GM19468 (cell line): ENCODE results near the gene NF1.
"Not testable (repeated sequence)": the region's sequence is repeated elsewhere in the genome, so short reads cannot be mapped to it uniquely, and the experiment has no call there.

Experiments
- ATAC-seq: cut with Tn5 transposase; IDR thresholded peaks from one replicate; pipeline ENCODE4 v1.9.1; 2021; ENCODE audit warnings: mild to moderate bottlenecking, moderate library complexity, moderate number of reproducible peaks; ENCODE audit not compliant: unreplicated experiment; ENCODE audit errors: extremely low read depth

Gene NF1

DNA sequence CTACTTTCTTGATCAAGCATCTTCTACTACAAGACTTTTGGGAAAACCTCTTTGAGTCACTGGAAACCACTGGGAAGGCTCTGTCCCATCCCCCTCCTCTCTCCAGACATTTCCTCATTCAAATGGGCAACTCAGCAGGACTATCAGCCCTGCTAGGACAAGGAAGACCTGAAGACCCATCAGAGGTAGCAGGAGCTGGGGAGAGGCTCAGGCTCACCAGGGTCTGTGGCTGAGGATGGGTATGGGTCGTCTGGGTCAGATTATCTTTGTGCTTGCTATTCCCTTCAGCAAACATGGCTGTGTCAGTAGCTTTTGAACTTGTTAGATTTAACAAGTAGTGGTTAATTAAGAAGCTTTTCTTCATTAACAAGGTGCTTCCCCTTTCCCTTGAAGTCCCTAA, 15.0 kb upstream of the NF1 start:
- ATAC-seq: no peak

DNA sequence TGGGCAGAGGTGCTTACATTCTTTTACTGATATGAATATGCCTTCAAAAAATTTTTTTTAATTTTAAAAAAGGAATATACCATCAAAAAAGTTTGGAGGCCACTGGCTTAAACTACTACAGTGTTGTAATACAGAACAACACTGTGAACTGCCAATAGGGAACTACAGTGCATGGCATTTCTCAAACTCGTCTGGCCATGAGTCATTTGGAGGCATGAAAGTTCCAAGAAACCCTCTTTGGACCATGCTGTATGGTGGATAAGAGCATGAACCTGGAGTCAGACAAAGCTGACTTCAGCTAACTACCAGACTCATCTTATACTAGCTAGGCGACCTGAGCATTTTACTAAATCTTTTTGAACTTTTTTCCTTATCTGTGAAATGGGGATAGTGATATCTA, 9.2 kb upstream of the NF1 start:
- no peak for ATAC-seq

DNA sequence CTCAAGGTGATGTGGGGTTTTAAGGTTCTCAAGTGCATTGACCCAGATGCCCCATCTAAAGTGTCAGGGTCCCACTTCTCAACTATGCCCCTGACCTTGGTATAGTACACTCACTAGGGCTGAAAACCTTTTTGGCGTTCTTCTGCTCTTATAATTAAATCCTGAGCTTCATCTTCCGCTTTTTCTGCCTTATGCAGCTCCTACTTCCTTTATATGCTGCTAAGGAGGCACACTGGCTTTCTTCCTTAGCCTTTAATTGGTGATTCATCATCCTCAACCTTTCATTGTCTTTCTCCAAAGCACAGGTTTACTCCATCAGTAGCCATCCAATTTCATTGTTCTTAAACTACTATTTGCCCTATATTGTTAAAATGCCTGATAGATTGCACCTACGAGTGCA, 5.3 kb upstream of the NF1 start:
- no peak for ATAC-seq

DNA sequence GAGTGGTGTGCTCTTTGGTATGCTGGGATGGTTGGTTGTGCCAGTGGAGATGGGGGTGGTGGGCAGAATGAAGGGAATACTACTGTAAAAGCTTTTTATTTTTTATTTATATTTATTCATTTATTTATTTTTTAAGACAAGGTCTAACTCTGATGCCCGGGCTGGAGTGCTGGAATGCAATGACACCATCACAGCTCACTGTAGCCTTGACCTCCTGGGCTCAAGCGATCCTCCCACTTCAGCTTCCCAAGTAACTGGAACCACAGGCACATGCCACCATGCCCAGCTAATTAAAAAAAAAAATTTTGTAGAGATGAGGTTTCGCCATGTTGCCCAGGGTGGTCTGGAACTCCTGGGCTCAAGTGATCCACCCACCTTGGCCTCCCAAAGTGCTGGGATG, 4.1 kb upstream of the NF1 start:
- ATAC-seq: not testable (repeated sequence)

DNA sequence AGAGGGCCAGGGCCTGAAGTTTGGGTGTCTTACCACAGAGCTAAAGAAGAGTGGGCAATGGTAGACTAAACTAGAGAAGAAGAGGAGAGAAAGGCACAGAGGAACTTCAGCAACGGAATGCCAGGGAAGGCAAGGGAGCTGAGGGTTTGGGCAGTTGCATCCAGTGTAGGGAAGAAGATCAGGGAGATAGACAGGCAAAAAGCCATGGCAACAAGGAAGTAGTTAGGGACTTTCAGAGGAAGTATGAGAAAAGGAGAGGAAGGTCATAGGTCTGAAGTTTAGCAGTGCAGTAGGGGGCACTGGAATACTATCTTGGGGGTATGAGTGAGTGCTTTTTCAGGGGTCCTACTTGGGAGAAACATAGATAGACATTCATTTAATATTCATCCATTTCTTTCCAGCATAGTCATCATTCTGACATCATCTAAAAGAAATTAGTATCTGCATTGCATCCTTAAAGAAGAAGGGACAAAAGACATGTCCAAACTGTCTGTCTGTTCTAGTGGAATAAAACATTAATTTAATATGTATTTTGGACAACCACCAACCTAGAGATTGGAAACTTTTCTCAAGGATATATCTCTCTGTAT, 2.2 kb upstream of the NF1 start:
- ATAC-seq: no peak

DNA sequence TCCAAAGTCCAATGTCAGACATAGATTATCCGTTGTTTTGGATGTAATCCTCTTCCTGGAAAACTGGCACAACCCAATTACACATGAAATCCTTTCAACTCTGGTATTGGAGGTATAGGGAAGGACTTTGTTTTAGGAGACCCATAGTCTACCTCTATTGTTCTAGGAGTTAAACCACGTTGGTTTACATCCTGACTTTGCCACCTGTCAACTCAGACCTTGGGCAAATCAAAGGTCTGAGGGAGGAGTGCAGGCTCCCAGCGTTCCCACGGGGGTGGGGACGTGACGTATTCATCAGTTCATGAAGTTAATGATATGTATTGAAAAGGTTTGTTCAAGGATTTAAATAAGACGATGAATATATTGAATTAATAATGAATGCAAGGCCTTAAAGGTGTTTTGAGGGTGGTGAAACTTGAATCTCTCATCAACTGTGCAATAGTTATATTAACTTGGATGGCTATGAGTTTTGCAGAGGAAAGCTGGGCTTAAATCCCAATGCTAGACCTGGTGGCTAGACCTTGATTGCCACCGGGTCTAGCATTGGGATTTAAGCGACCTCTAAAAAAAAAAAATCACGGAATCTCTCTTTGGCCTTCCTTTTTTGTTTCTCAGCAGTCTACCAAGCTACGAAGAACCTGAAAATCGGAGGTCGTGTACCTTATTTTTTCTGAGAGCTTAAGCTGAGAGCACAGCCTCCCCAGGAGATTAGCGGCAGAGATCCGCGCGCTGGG, 744 bp upstream of the NF1 start:
- ATAC-seq: no peak

DNA sequence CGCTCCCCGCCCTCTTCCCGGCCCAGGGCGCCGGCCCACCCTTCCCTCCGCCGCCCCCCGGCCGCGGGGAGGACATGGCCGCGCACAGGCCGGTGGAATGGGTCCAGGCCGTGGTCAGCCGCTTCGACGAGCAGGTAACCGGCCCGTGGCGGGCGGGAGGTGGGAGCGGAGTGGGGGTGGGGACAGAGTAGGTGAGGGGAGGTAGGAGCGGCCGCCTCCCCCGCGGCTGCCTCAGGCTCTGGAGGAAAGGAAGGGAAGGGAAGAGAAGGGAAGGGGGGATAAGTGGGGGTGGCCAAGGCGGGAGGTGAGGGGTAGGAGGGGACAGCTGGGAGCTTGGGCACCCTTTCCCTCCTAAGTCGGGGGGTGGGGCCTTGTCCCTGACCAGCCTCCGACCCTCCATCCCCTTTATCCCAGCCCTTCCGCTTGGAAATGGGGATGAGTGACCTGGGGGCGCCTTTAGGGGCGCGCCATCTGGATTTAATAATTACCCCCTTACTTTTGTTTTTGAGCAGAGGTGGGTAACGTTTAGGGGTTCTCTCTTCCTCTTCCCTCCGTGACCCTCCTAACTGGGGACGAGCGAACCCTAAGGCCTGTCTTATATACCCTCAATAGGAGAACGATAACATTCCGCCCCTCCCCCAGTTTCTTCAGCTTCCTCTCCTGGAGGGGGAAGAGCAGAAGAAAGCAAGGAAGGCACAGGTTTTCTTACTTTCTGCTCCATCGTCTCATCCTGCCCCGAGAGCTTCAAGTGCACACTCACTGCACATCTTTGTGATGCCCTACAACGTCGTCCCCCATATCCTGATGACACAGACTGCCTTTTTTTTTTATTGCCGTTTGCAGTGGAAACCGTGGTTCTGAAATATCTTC, 694 bp downstream of the NF1 start:
- no peak for ATAC-seq

DNA sequence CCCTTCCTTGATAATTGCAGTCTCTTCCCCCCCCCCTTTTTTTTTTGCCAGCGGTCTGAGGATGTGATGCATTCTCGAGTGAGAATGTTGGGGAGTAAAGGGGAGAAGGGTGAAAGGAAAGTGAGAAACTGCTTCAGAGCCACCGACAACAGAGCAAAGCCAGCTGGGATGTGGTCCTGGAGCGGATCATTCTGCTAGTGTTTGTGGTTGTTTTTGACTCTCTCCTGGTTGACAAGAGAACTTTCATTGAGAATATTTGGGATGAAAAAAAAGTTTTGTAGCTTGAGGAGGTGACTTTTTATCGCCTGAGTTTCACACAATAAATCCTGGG, 1.3 kb downstream of the NF1 start:
- no peak for ATAC-seq

DNA sequence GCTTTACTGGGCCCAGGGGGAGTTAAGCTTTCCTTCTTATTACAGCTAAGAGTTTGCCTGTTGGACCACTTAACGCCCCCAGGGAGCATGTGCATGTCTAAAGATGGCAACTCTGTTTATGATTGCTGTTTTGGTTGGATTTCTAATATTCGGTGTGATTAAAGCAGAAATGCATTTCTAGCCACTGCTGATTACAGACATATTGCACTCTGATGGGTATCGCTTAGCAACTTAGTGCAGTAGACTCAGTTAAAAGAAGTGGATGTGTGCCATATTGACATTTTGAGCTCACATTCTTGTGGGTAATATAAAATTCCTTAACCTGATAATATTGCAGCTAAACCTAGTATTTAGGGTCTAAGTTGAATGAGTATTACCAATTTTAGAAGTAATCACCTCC, 4.2 kb downstream of the NF1 start:
- no peak for ATAC-seq

DNA sequence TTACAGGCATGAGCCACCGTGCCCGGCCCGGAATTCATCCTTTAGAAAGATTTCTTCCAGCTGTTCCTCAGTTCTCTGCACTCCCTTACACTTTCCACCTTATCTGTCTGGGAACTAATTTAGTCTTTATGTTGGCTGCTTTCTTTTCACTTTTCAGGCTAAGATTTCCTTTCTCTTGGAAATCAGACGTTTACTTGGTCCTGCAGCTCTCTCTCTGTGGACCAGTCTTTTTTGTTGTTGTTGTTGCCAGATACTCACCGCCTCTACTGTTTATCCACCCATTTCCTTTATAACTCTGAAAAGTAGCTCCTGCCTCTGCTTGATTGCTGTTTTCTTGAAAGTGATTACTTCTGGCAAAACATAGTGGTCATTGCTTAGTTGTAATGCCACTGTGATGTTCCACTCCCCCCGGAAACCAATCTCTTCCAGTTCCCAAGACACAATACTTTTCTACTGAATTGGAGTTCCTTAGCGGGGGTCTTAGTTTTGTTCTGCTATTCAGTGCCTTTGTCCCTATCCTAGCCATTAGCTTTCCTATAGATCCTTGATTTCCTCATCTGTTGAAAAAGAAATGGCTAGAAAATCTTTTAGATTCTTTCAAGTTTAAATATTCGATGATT, 6.2 kb downstream of the NF1 start:
- no peak for ATAC-seq

DNA sequence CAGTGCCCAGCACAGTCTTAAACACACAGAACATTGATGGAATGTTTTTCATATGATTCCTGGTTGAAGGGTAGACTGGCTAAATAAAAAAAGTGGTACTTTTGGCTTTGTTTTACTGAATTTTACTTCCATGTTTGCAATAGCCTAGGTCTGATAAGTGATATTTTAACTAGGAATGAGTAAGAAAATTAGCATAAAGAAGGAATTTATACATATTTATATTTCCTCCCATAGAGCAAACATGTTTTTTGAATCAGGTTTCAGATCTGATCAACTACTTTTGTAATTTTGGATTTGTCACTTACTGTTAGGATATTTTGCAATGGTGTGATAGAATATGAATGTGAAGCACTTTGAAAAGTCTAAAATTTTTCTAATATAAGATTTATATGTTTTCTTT, 7.2 kb downstream of the NF1 start:
- no peak for ATAC-seq

DNA sequence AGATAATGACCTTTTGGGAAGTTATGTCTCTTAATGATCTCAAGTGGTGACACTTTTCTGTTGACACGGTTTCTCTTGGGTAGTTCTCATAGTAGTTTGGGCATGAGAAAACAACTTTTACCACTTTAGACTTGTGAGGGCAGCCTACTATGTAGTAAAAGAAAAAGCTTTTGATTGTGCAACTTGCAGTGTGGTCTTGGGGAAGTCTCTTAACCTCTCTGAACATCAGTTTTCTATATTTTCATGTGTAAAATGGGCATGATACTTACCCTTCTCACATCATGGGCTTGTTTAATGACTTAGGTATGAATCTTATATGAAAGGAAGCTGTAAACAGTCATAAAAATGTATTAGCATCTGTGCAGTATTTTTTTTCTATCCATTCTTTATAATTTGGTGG, 11.2 kb downstream of the NF1 start:
- ATAC-seq: no peak

DNA sequence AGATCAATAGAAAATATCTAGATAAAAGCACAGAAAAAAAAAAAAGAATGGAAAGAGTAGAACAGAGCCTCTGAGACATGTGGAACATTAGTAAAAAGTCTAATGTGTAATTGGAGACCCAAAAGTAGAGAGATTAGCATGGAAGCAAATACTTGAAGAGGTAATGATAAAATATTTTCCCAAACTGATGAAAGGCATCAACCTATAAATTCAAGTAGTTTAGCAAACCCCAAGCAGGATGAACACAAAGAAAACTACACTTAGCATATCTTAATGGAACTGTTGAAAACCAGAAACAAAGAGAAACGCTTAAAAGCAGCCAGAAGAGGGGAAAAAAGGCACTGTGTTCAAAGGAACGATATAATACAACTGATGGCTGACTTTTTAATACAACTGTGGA, 16.4 kb downstream of the NF1 start:
- no peak for ATAC-seq

DNA sequence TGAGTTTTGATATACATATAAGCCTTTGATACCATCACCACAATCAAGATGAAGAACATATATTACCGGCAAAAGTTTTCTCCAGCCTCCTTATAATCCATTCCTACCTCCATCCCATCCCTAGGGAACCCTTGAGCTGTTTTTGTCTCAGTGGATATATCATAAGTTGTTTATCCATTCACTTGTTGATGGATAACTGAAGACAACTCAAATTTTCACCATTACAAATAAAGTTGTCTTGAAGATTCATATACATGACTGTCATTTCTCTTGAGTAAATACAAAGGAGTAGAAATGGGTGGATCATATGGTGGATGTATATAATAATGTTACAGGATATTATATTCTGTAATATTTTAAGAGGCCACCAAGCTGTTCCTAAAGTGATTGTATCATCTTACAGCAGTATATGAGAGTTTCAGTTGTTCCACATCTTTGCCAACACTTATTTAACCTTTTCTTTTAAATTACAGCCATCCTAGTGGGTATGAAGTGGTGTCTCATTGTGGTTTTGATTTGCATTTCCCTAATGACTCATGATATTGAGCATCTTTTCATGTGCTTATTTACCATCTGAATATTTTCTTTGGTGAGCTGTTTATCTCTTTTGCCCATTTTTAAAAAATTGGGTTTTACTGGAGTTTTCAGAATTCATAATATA, 17.4 kb downstream of the NF1 start:
- no peak for ATAC-seq

DNA sequence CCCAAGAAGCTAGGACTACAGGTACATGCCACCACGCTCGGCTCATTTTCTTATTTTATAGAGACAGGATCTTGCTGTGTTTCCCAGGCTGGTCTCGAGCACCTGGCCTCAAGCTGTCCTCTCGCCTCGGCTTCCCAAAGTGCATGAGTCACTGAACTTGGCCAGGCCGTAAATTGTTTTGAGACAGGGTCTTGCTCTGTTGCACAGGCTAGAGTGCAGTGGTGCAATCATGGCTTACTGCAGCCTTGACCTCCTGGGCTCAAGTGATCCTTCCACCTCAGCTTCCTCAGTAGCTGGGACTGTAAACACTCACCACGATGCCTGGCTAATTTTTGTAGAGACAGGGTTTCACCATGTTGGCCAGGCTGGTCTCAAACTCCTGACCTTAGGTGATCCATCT, 18.6 kb downstream of the NF1 start:
- not testable (repeated sequence) for ATAC-seq

DNA sequence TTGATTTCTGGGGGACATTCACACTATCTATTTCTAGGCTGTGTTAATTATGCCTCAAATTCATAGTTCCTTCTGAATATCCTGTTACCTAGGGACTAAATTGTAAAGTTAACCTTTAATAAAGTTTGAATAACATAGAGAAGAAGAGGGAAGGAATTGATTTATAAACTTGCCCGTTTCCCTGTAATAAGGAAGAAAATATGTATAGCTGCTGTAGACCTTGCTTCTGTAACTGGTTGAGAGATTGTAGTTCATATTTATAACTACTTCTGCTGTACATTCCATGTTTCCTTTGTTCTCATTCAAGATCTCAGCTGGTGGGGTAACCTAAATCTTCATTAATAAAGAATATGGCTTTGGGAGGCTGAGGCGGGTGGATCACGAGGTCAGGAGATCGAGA, 19.2 kb downstream of the NF1 start:
- no peak for ATAC-seq

DNA sequence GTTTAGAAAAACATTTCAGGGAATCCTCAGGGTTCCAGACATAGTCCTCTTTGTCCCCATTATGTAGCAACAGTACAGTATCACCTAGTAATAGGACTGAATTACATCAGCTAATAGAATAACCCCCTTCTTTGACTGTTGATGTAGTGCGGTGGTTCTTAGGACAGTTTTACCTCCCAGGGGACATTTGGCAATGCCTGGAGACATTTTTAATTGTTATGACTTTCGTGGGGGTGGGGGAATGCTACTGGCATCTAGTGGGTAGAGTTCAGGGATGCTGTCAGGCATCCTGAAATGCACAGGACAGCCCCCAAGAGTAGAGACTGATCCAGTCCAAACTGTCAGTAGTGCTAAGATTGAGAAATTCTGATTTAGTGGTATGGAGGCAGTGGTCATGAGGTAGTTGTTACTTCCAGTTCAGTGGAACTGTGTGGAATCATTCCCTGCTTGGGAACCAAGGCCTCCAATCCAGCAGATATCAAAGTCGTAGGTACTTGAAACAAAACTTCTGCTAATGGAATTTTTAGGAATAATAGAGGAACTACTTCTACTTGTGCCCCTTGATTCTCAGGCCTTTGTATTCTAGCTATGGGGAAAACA, 20.3 kb downstream of the NF1 start:
- ATAC-seq: no peak

DNA sequence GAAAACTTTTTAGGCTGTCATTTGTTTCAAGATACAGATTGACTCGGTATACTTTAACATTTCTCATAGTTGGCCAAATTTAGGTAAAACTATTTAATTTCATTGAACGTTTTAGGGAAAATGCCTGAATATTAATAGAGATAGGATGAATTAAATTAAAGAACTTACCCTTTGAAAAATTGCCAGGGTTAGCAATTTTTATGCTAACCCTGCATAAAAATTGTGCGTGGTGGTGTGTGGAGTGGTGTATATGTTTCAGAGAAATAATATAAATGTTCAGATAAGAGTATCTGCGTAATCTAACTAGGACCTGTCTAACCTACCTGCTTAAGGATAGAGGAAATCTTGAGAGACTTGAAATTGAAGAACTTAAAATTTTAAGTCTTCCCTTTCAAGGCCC, 21.4 kb downstream of the NF1 start:
- no peak for ATAC-seq

DNA sequence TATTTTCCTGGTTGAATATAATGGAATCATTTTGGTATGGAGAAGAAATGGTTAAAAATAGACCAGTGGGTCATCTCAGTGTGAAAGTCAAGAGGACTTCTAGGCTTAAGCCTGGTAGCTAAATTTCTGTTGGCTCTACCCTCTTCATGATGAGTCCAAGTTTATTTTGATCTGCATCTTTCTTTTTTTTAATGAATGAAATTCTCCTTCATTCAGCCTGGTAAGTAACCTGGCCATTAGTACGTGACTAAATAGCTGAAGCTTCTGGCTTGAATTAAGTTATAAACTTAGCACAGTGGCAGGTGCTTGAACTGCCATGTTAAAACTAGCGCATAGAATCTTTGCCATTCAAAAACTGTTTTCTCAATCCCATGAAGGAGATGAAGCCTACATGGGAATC, 28.0 kb downstream of the NF1 start:
- no peak for ATAC-seq

DNA sequence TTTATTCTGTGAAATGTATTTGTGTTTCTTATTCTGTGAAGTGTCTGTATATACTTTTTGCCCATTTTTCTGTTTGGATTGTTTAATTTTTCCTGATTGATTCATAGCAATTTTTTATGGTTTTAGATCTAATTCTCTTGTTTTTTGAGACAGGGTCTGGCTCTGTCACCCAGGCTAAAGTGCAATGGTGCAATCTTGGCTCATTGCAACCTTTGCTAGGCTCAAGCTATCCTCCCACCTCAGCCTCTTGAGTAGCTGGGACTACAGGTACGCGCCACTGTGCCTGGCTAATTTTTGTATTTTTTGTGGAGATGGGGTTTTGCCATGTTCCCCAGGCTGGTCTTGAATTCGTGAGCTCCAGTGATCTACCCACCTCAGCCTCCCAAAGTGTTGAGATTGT, 31.5 kb downstream of the NF1 start:
- ATAC-seq: no peak
